CD4-positive, alpha-beta T cell treated with Interleukin-15 for 4 hours (primary cell): ENCODE measurements around the gene FGFR1OP2.
A peak's percentile ranks its signal among the peaks of the same experiment; 100 is the strongest.
"Not testable (repeated sequence)": the region's sequence is repeated elsewhere in the genome, so short reads cannot be mapped to it uniquely, and the experiment has no call there.

Experiments
- DNase-seq: peaks from one replicate; pipeline ENCODE4 v3.0.0-alpha.2; 2020; ENCODE audit warnings: low spot score

The FGFR1OP2 gene

DNA sequence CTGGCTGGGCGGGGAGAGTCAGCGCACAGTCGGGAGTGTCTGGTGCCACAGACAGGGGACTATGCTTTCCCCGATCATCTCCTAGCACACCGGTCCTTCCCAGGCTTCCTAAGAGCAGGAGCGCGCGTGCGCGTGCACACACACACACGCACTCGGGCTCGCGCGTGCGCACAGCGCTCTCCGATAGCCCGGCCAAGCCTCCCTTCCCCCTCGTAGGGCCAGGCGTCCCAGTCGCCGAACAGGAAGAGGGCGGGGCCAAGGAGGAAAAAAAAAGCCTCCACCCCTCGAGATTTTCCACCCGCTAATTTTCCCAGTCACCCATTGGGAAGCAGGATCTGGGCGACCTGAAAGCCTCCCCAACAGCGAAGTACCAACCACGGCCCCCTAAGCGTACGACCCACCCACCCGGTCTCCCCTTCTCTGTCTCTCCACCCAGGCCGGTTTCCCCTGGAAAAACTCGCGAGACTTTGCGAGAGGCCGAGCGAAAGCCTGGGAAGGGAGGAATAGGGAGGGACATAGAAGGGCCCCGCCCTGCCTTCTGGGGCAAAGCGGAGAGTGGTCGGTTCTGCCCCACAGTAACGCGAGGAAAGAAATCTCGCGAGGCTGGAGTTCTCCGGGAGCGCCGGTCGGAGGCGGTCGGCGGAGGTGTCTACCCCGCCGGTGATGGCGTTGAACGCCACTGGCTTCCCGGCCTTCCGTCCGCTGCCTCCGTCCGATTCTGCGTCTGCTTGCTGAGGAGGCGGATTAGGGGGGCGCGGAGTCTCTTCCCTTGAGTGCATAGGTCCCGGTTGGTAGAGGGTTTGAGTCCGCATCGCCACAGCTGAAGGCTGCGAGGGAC lies at the start of gene FGFR1OP2, which contains the start of gene INTS13:
Gene FGFR1OP2 (plus strand): TSS at position 608 of the 838 bp plus-strand sequence. CDS start 15,689 bp downstream, outside the sequence.
Gene INTS13 (minus strand): TSS at position 119 of the 838 bp plus-strand sequence. CDS start 1,178 bp downstream, outside the sequence.
- peak; percentile 97 for DNase-seq

DNA sequence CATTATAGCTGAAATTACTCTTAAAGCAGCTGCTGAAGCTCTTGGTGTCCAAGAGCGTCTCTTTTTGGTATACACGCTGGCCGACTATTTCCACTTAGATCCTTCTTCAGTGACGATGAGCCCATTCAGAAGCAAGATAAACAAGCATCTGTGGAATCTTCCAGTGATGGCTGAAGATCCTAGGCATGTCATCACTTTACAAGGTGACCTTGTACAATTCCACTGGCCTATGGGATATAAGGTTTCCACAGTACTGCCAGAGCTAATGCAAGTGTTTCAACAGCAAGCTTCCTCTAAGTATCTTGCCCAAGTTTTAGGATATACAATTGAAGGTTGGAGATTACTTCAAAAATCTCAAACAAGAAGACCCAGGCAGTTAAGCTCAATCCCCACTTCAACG lies 47.5 kb upstream of the FGFR1OP2 start:
- no peak for DNase-seq

GRCh38 chr12:26891704-26892103 lies 46.6 kb upstream of the FGFR1OP2 start:
- DNase-seq, result no peak

DNA sequence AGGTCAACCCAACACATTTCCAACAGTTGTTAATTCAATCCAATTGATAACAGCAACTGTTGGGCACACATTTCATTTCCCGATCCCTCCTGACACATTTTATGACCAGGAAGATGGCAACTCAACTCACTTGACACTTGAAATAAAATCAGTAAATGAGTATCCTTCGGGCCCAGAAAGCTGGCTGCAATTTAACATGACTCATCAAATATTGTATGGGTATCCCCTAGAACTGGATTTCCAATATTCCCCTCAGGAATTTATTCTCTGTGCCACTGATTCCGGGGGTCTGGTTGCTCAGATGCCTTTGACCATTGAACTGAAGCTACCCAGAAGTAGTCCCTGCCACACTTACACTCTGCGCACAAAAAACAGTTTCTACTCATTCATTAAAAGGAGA lies 42.6 kb upstream of the FGFR1OP2 start:
- no peak for DNase-seq

DNA sequence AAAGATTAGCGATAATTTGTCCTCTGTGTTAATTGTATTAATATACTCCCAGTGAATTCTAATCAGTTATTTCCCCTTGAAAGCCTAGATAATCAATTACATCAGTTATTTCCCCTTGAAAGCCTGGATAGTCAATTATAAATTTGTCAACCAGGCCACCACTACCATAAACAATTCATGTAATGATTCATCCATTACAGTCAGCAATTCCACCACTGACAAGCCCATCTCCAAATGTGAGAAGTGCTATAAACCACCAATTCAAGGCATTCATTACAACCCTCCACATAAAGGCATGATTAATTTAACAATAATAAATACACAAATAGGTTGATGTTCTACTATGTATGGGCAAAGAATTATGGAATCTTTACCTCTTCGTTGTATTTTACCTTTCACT lies 41.4 kb upstream of the FGFR1OP2 start:
- DNase-seq, result no peak

DNA sequence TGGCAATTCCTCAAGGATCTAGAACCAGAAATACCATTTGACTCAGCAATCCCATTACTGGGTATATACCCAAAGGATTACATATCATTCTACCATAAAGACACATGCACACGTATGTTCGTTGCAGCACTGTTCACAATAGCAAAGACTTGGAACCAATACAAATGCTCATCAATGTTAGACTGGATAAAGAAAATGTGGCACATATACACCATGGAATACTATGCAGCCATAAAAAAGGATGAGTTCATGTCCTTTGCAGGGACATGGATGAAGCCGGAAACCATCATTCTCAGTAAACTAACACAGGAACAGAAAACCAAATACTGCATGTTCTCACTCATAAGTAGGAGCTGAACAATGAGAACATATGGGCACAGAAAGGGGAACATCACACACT lies 34.9 kb upstream of the FGFR1OP2 start:
- DNase-seq, result not testable (repeated sequence)

DNA sequence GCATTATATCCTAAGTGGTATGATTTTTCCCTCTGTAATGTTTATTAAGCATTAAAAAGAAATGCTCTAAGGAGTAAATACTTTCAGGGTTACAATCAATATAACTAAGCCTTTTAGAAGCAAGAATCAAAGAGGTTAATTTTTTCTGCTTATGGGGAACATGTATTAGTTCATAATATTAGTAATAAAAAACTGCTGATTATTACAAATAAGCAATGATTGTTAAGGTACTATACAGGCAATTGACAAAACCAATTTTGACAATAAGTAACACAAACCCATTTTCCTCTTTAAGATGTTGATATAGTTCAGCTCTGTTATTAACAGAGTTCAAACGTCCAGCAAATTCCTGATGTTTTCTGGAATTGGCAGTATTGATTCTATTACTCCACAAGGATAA lies 32.2 kb upstream of the FGFR1OP2 start:
- DNase-seq, result no peak

GRCh38 chr12:26906704-26907103 lies 31.6 kb upstream of the FGFR1OP2 start:
- no peak for DNase-seq

- DNase-seq, result no peak
Observed at GRCh38 chr12:26918321-26919215, 19.7 kb upstream of the FGFR1OP2 start.

DNA sequence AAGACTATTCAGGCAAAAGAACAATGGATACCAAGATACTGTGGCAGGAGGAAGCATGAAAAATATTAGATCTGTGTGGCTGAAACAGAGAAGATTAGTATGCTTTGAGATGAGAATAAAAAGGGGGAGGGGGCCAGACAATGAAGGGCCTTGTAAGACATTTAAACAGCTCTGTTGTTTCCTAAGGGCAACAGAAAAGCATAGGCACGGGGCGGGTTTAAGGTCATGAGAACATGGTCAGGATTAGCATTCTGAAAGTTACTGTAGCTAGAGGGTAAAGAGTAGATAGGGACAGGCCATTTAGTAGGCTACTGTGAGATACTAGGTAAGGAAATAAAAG lies 19.1 kb upstream of the FGFR1OP2 start:
- DNase-seq, result no peak

DNA sequence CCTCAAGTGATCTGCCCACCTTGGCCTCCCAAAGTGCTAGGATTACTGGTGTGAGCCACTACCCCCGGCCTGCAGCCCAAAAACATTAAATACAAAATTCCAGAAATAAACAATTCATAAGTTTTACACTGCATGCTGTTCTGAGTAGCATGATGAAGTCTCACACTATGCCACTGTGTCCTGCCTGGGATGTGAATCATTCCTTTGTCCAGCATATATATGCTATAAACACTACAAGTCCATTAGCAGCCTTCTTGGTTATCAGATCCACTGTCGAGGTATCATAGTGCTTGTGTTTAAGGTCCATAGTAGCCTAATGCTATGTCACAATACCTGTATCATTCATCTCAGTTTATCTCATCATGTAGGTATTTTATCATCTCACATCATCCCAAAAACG lies 16.4 kb upstream of the FGFR1OP2 start:
- DNase-seq, result no peak

GRCh38 chr12:26928661-26929060 lies 9.6 kb upstream of the FGFR1OP2 start:
- no peak for DNase-seq

DNA sequence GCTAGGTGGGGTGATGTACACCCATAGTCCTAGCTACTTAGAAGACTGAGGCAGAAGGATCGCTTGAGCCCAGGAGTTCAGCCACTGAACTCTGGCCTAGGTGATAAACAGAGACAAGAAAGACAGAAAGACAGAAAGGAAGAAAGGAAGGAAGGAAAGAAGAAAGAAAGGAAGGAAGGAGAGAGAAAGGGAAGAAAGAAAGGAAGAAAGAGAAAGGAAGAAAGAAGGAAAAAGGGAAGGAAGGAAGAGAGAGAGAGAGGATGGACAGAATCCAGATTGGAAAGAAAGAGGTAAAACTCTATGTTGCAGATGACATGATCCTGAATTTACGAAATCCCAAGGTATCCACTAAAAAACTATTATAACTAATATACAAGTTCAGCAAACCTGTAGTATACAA lies 8.7 kb upstream of the FGFR1OP2 start:
- no peak for DNase-seq

DNA sequence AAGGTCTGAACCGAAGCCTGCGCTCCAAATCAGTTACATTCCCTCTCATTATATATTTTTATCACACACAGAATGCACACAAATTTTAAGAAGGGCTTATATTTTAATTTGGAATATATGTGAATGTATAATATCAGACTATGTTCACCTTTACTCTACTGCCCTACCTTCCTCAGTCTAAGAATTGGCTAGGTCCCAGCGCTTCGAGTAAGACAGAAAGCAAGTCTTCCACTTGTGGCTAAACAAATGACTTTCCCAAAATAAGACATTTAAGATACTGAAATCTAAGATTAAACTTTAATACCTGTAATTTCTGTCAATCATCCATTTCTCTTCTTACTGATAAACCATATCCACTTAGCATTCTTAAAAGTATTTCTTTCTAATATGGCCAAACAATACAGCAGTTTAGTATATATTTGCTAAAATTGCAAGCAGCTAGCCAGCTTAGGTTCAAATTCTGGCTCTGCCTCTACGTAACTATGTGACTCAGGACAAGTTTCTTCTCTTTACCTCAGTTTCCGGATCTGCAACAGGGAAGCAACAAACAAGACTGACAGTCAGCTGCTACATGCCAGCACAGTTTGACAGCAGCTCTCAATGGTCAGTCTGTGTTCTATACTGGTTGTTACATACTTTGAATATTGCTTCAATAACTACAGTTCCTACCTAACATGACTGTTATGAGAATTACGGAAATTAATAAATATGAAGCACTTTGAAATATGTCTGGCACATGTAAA lies 2.5 kb upstream of the FGFR1OP2 start:
- DNase-seq, result peak; percentile 33

GRCh38 chr12:26936559-26937442 lies 1.5 kb upstream of the FGFR1OP2 start:
- peak; percentile 63 for DNase-seq

DNA sequence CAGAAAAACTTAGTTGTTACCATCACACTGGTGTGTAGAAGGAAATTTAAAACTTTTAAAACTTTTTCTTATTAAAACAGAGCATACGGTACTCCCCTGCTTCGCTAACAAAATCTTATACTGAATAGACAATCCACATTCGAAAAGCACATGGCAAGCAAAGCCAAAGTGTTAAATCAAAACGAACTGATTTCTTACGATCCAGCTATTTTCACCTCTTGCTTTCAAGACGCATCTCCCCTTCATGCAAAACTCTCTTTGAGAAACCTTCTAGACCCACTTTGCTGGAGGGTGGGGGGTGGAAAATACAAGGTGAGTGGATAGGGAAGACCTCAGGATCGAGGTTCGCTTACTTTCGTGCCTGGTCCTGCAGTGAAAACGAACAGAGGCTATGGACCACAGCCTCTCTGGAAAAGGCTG lies 817 bp upstream of the FGFR1OP2 start:
- no peak for DNase-seq

GRCh38 chr12:26938701-26939062 lies 412 bp downstream of the FGFR1OP2 start:
- DNase-seq, result peak; percentile 21

DNA sequence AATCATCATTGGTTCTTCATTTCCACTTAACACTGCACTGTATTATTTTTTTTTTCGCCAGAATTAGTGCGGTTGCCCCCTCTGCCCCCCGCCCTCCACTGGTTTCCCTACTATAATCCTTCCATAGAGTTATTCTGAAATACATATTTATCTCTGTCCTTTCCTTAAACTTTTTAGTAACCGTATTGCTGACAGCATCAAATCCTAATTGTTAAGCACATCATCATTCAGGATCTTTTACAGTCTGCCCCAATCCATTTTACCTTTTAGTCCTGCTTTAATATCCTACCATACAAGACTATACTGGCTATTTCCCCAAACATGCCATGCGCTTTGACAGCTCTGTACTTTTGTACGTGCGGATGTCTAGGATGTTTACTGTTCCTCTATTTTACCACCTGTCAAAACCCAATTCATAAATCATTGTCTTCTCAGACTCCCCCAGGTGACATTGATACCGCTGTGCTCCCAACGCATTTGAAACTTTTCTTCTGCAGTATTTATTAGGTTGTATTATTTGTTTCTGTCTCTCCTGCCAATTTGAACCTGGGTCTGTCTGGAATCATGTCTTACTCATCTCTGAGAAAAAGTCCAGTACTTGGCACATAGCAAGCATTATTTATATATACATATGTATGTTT lies 1.0 kb downstream of the FGFR1OP2 start:
- DNase-seq, result peak; percentile 5

GRCh38 chr12:26939953-26940352 lies 1.7 kb downstream of the FGFR1OP2 start:
- DNase-seq, result no peak

GRCh38 chr12:26940516-26941214 lies 2.4 kb downstream of the FGFR1OP2 start:
- DNase-seq, result peak; percentile 65
